PC-3 (cell line): Measurements from ENCODE around the gene KANSL3.

Experiments
- CTCF ChIP-seq: fragments of 300-600 bp; sonication (generic); conservative IDR thresholded peaks from 2 replicates; pipeline ENCODE4 v1.5.1; 2017; ENCODE audit warnings: antibody characterized with exemption, low read depth, mild to moderate bottlenecking, low read length
- EZH2 ChIP-seq: fragments of 300-600 bp; sonication (generic); IDR thresholded peaks from one replicate; pipeline ENCODE4 v1.6.1; 2017; ENCODE audit warnings: antibody characterized with exemption, mild to moderate bottlenecking, low read length; ENCODE audit not compliant: unreplicated experiment

GRCh38 chr2:96649342-96649741 lies 11.2 kb upstream of the KANSL3 start:
- TF ChIP-seq CTCF (no peak), EZH2 (no peak)
